Erythroblast (primary cell): Measurements from ENCODE around the gene OR2T4.

Source experiments
- GATA1 ChIP-seq: IDR thresholded peaks from 2 replicates; pipeline ENCODE4 v1.6.1; 2011; ENCODE audit warnings: low read depth, mild to moderate bottlenecking, control low read depth, low read length, moderate library complexity
- POLR2A ChIP-seq: IDR thresholded peaks from 2 replicates; pipeline ENCODE4 v1.6.1; 2011; ENCODE audit warnings: mild to moderate bottlenecking, low read length

- no peak for TF ChIP-seq POLR2A
- TF ChIP-seq GATA1: no peak
These were observed 18.0 kb upstream of the OR2T4 start for GRCh38 chr1:248343451-248343850.
